ENCODE results near the gene KIF26A. TPM values are rescaled to one million over a fixed set of nuclear protein-coding genes. Genes with fewer than 3 reads are reported as not detected.

Gene KIF26A
- total and polyA plus RNA-seq, 2 of the 13 experiments (the other 11 are each of a cell fraction or from before 2014, with no cell fraction given), result not detected

DNA sequence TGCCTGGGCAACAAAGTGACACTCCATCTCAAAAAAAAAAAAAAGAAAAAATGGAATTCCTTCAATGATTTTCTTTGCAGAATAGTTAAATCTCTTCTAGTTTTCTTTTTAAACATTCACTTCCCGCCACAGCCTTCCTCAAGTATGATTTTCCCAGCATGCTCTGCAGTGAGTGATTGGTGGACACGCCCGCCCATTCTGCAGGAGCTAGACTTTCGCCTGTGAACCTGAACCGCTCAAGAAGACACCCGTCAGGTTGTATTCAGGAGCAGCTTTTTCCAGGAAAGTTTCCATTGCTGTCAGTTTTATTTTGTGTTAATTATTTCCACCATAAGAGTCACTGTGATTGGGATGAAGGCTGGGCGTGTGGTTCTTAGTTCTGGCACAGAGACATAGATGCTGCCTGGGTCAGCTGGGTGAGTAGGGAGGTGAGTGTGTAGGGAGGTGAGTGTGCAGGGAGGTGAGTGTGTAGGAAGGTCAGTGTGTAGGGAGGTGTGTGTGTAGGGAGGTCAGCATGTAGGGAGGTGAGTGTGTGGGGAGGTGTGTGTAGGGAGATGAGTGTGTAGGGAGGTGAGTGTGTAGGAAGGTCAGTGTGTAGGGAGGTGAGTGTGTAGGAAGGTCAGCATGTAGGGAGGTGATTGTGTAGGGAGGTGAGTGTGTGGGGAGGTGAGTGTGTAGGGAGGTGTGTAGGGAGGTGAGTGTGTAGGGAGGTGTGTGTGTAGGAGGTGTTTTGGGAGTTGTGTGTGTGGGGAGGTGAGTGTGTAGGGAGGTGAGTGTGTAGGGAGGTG, 76.2 kb downstream of the KIF26A start:
- Histone ChIP-seq H3K79me2 (ENCODE audit: insufficient read depth, low read length) (no peaks in the 10 kb centered on the region), H3K36me3 (replicated peaks in 1 of 2; ENCODE audit: control insufficient read depth in 1 of 2, insufficient read depth in 2 of 2, low read length in 2 of 2) (no peaks in the 10 kb centered on the region), H2AFZ (ENCODE audit: low read length) (no peak overlapping the region), H3K4me1 (ENCODE audit: insufficient read depth, low read length) (peaks cover under 1% of the 10 kb centered on the region; the same call in 1 of the 2 replicates), H4K20me1 (ENCODE audit: insufficient read depth, low read length) (no peaks in the 10 kb centered on the region), H3K27ac (ENCODE audit: extremely low read length, insufficient read depth, low read length) (no peak overlapping the region), H3K4me3 (replicated peaks in 1 of 3; ENCODE audit: insufficient read depth in 1 of 3, low read depth in 2 of 3, low read length in 3 of 3) (no peak overlapping the region), H3K9ac (ENCODE audit: insufficient read depth, low read depth, low read length) (no peak overlapping the region), H3K9me3 (ENCODE audit: low read length) (no peaks in the 10 kb centered on the region), H3K27me3 (ENCODE audit: control insufficient read depth in 1 of 2, insufficient read depth in 2 of 2, low read length in 2 of 2) (peaks cover 5 to 41% of the 10 kb centered on the region in 2 experiments; a peak in 4 of 5 replicates), H3K4me2 (ENCODE audit: low read depth, low read length) (no peak overlapping the region)
- intact Hi-C loops (cut with micrococcal nuclease; ENCODE audit: unreplicated experiment) (no loop called here), in situ Hi-C loops (cut with HindIII; ENCODE audit: extremely low pct_ligation_motif_present, low pct_unique_long_range_greater_than_20kb) (no loop called here)
- FAIRE-seq, result no peak
- ChIA-PET POLR2A (no interaction called here), CTCF (ENCODE audit: low intra/inter-chr PET ratio, low total read pairs) (no interaction called here)
- TF ChIP-seq ZBTB42 (CRISPR knock-in tag; IDR thresholded peaks at IDR 0.05), result no peak
- no TSS peak for BruUV-seq (replicated peaks)
- no peak for ATAC-seq
- 9% methylated on average over 7 of the region's 7 CpGs for WGBS (ENCODE audit: low lambda C conversion rate)
- DNase-seq (ENCODE audit: low spot score), result no peak

GRCh38 chr14:104215706-104216334, 77.4 kb downstream of the KIF26A start:
- Histone ChIP-seq H3K4me2 (ENCODE audit: low read depth, low read length) (no peak overlapping the region), H3K9ac (ENCODE audit: insufficient read depth, low read depth, low read length) (no peak overlapping the region), H3K27me3 (ENCODE audit: control insufficient read depth in 1 of 2, insufficient read depth in 2 of 2, low read length in 2 of 2) (peaks cover 5 to 41% of the 10 kb centered on the region in 2 experiments; a peak in 4 of 5 replicates), H3K27ac (ENCODE audit: extremely low read length, insufficient read depth, low read length) (no peak overlapping the region), H3K4me3 (replicated peaks in 1 of 3; ENCODE audit: insufficient read depth in 1 of 3, low read depth in 2 of 3, low read length in 3 of 3) (no peak overlapping the region), H3K4me1 (ENCODE audit: insufficient read depth, low read length) (peaks cover 10% of the 10 kb centered on the region), H3K36me3 (replicated peaks in 1 of 2; ENCODE audit: control insufficient read depth in 1 of 2, insufficient read depth in 2 of 2, low read length in 2 of 2) (no peaks in the 10 kb centered on the region), H3K9me3 (ENCODE audit: low read length) (no peaks in the 10 kb centered on the region), H4K20me1 (ENCODE audit: insufficient read depth, low read length) (no peaks in the 10 kb centered on the region), H2AFZ (ENCODE audit: low read length) (no peak overlapping the region), H3K79me2 (ENCODE audit: insufficient read depth, low read length) (no peaks in the 10 kb centered on the region)
- intact Hi-C loops (cut with micrococcal nuclease; ENCODE audit: unreplicated experiment), result no loop called here
- no peak for ATAC-seq
- ChIA-PET POLR2A (no interaction called here), CTCF (ENCODE audit: low intra/inter-chr PET ratio, low total read pairs) (no interaction called here)
- in situ Hi-C loops (cut with HindIII; ENCODE audit: extremely low pct_ligation_motif_present, low pct_unique_long_range_greater_than_20kb), result no loop called here
- no TSS peak for BruUV-seq (replicated peaks)
- WGBS (ENCODE audit: low lambda C conversion rate), result 36% methylated on average over 5 of the region's 21 CpGs
- no peak for DNase-seq (ENCODE audit: low spot score)
- FAIRE-seq, result no peak
- no peak for TF ChIP-seq SMAD9 (CRISPR knock-in tag; IDR thresholded peaks at IDR 0.05)
- no peak for TF ChIP-seq TCF7L2 (IDR thresholded peaks at IDR 0.05; ENCODE audit: low read depth, low read length)
- no peak for TF ChIP-seq KDM4B (CRISPR knock-in tag; IDR thresholded peaks at IDR 0.05)
- no peak for TF ChIP-seq FOXP1 (IDR thresholded peaks at IDR 0.05)
- no peak for TF ChIP-seq FOXP1 (CRISPR knock-in tag; IDR thresholded peaks at IDR 0.05)
- no peak for TF ChIP-seq SMAD3 (CRISPR knock-in tag; IDR thresholded peaks at IDR 0.05)
- TF ChIP-seq MXI1 (IDR thresholded peaks at IDR 0.05; ENCODE audit: borderline replicate concordance, low read depth, low read length), result no peak
- TF ChIP-seq TBP (CRISPR knock-in tag; IDR thresholded peaks at IDR 0.05), result no peak
- no peak for TF ChIP-seq NFRKB (IDR thresholded peaks at IDR 0.05)
- no peak for TF ChIP-seq AHR (CRISPR knock-in tag; IDR thresholded peaks at IDR 0.05)
- no peak for TF ChIP-seq STAG1 (CRISPR knock-in tag; IDR thresholded peaks at IDR 0.05)
- no peak for TF ChIP-seq THAP11 (CRISPR knock-in tag; IDR thresholded peaks at IDR 0.05)
- TF ChIP-seq, protein P1, sequence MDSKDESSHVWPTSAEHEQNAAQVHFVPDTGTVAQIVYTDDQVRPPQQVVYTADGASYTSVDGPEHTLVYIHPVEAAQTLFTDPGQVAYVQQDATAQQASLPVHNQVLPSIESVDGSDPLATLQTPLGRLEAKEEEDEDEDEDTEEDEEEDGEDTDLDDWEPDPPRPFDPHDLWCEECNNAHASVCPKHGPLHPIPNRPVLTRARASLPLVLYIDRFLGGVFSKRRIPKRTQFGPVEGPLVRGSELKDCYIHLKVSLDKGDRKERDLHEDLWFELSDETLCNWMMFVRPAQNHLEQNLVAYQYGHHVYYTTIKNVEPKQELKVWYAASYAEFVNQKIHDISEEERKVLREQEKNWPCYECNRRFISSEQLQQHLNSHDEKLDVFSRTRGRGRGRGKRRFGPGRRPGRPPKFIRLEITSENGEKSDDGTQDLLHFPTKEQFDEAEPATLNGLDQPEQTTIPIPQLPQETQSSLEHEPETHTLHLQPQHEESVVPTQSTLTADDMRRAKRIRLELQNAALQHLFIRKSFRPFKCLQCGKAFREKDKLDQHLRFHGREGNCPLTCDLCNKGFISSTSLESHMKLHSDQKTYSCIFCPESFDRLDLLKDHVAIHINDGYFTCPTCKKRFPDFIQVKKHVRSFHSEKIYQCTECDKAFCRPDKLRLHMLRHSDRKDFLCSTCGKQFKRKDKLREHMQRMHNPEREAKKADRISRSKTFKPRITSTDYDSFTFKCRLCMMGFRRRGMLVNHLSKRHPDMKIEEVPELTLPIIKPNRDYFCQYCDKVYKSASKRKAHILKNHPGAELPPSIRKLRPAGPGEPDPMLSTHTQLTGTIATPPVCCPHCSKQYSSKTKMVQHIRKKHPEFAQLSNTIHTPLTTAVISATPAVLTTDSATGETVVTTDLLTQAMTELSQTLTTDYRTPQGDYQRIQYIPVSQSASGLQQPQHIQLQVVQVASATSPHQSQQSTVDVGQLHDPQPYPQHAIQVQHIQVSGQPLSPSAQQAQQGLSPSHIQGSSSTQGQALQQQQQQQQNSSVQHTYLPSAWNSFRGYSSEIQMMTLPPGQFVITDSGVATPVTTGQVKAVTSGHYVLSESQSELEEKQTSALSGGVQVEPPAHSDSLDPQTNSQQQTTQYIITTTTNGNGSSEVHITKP (CRISPR knock-in tag; IDR thresholded peaks at IDR 0.05; ENCODE audit: low read depth), result no peak
- TF ChIP-seq SIN3A (IDR thresholded peaks at IDR 0.05; ENCODE audit: borderline replicate concordance, low read depth, low read length), result no peak
- no peak for TF ChIP-seq SOX6 (IDR thresholded peaks at IDR 0.05)
- no peak for TF ChIP-seq SOX6 (CRISPR knock-in tag; IDR thresholded peaks at IDR 0.05)

All from HepG2 (cell line).